Naive thymus-derived CD4-positive, alpha-beta T cell (primary cell): ENCODE data around the gene MORN5. TPM values are rescaled to one million over a fixed set of nuclear protein-coding genes. Genes with fewer than 3 reads are reported as not detected.

Experiments used
- ATAC-seq: fragments of 150-1000 bp; cut with Tn5 transposase; 2 replicates; pipeline ENCODE4 v1.10.0; 2021; ENCODE audit warnings: mild to moderate bottlenecking, moderate library complexity
- CTCF ChIA-PET: fragments of 350-600 bp; sonication (Branson Sonifier 250); formaldehyde crosslinking; loops from one replicate; lab custom pipeline; 2021; ENCODE audit warnings: antibody characterized with exemption; lab: Charles Lee
- POLR2A ChIA-PET: fragments of 350-600 bp; sonication (Branson Sonifier 250); formaldehyde crosslinking; loops from one replicate; lab custom pipeline; 2021; ENCODE audit warnings: antibody characterized with exemption, inconsistent platforms; lab: Charles Lee
- DNase-seq, 9 donors: peaks; one replicate each; pipeline versions ENCODE4 v3.0.0 to v3.0.0-alpha.2; 2020 to 2022; ENCODE audit warnings: mixed read lengths in 1 of 9
- H3K27ac ChIP-seq: one replicate; pipeline ENCODE4 v1.7.0; 2013; ENCODE audit warnings: mild to moderate bottlenecking, low read depth, low read length, moderate library complexity
- H3K27me3 ChIP-seq, 2 donors: one replicate each; pipeline ENCODE4 v1.7.0; 2013; ENCODE audit warnings: low read length in 2 of 2, mild to moderate bottlenecking in 2 of 2, moderate library complexity in 2 of 2; ENCODE audit not compliant: control insufficient read depth in 2 of 2, insufficient read depth in 2 of 2
- H3K36me3 ChIP-seq, 3 experiments: 1 replicate in 2 of 3; 2 replicates in 1 of 3; pipeline ENCODE4 v1.7.0; 2013; ENCODE audit warnings: low read length in 3 of 3, mild to moderate bottlenecking in 3 of 3, moderate library complexity in 1 of 3; ENCODE audit not compliant: insufficient read depth in 3 of 3, control insufficient read depth in 2 of 3
- H3K4me1 ChIP-seq, 2 donors: one replicate each; pipeline ENCODE4 v1.7.0; 2013; ENCODE audit warnings: low read length in 2 of 2, mild to moderate bottlenecking in 2 of 2, moderate library complexity in 1 of 2; ENCODE audit not compliant: control insufficient read depth in 2 of 2, insufficient read depth in 2 of 2
- H3K4me3 ChIP-seq: 2 replicates; pipeline ENCODE4 v1.7.0; 2013; ENCODE audit warnings: mild to moderate bottlenecking, low read length
- H3K9me3 ChIP-seq, 3 experiments: 1 replicate in 2 of 3; 2 replicates in 1 of 3; pipeline ENCODE4 v1.7.0; 2013; ENCODE audit warnings: low read length in 3 of 3; ENCODE audit not compliant: control insufficient read depth in 2 of 3
- H3K27ac Mint-ChIP-seq, 9 donors: one replicate each; pipeline ENCODE4 v1.8.0; 2020 to 2022; ENCODE audit warnings: mixed read lengths in 9 of 9, mild to moderate bottlenecking in 8 of 9, moderate library complexity in 5 of 9, inconsistent platforms in 2 of 9
- H3K27me3 Mint-ChIP-seq, 5 donors: one replicate each; pipeline ENCODE4 v1.8.0; 2021 to 2022; ENCODE audit warnings: mixed read lengths in 5 of 5, mild to moderate bottlenecking in 1 of 5
- H3K36me3 Mint-ChIP-seq, 5 donors: one replicate each; pipeline ENCODE4 v1.8.0; 2020 to 2022; ENCODE audit warnings: mixed read lengths in 5 of 5, mild to moderate bottlenecking in 3 of 5, inconsistent platforms in 1 of 5
- H3K4me1 Mint-ChIP-seq, 7 donors: one replicate each; pipeline ENCODE4 v1.8.0; 2020 to 2022; ENCODE audit warnings: mixed read lengths in 7 of 7, mild to moderate bottlenecking in 3 of 7, inconsistent platforms in 1 of 7
- H3K4me3 Mint-ChIP-seq, 10 donors: one replicate each; pipeline ENCODE4 v1.8.0; 2020 to 2022; ENCODE audit warnings: mild to moderate bottlenecking in 10 of 10, mixed read lengths in 10 of 10, moderate library complexity in 6 of 10, inconsistent platforms in 2 of 10
- H3K9me3 Mint-ChIP-seq, 11 donors: one replicate each; pipeline ENCODE4 v1.8.0; 2020 to 2022; ENCODE audit warnings: mixed read lengths in 11 of 11, mild to moderate bottlenecking in 4 of 11, inconsistent platforms in 1 of 11, moderate library complexity in 1 of 11
- intact Hi-C, 2 donors: fragments of 100-400 bp; cut with micrococcal nuclease; formaldehyde crosslinking; loops; one replicate each; pipeline ENCODE4 v1.15.1; 2023
- polyA plus RNA-seq, 2 donors: library from polyadenylated mRNA; unstranded; fragments of 300-500 nt; fragmentation: Illumina TruSeq; gene quantifications; one replicate each; pipeline ENCODE4 v1.2.3, GENCODE V29; 2021
- total RNA-seq, 6 experiments: library from RNA in 5 of 6; stranded (reverse) in 5 of 6; gene quantifications; 1 replicate in 5 of 6; 2 replicates in 1 of 6; pipeline ENCODE4 v1.2.3 and lab custom pipeline; 2021 to 2026

MORN5 gene
- total and polyA plus RNA-seq, 7 experiments from 2014 or later = not detected

- POLR2A ChIA-PET = no interaction called here
- Mint-ChIP-seq H3K4me1 (peaks cover 18 to 32% (median 24%) of the 10 kb centered on the region in 7 donors), H3K27me3 (peaks cover 76 to 95% (median 88%) of the 10 kb centered on the region in 5 donors), H3K4me3 (peak overlapping the region; percentile 36 to 80 (median 74)), H3K9me3 (peaks cover 0 to 5% (median 0%) of the 10 kb centered on the region in 11 donors), H3K36me3 (no peaks in the 10 kb centered on the region), H3K27ac (no peak overlapping the region)
- Histone ChIP-seq H3K27me3 (peaks cover 0 to 23% of the 10 kb centered on the region in 2 donors), H3K4me1 (peaks cover 0 to 11% of the 10 kb centered on the region in 2 donors), H3K36me3 (no peaks in the 10 kb centered on the region), H3K4me3 (no peak overlapping the region), H3K27ac (no peak overlapping the region), H3K9me3 (no peaks in the 10 kb centered on the region)
- CTCF ChIA-PET = no interaction called here
- peak; percentile 25 for ATAC-seq
- intact Hi-C loops = no loop called here
- DNase-seq = peak in 1 of 9 donors; percentile 26
Observed at GRCh38 chr9:122218935-122219855, 59.5 kb downstream of the MORN5 start.

GRCh38 chr9:122219856-122220672 lies 60.4 kb downstream of the MORN5 start:
- H3K36me3 ChIP-seq = no peaks in the 10 kb centered on the region
- no peak overlapping the region for H3K27ac Mint-ChIP-seq
- ChIA-PET CTCF (no interaction called here), POLR2A (no interaction called here)
- no peak for DNase-seq
- peaks cover 0 to 18% of the 10 kb centered on the region in 2 donors for H3K27me3 ChIP-seq
- peaks cover 0 to 11% of the 10 kb centered on the region in 2 donors for H3K4me1 ChIP-seq
- H3K36me3 Mint-ChIP-seq = peaks cover 0 to 5% (median 0%) of the 10 kb centered on the region in 5 donors
- no peak for ATAC-seq
- no peaks in the 10 kb centered on the region for H3K9me3 ChIP-seq
- no peak overlapping the region for H3K4me3 ChIP-seq
- H3K4me3 Mint-ChIP-seq = peak overlapping the region in 9 of 10 donors; percentile 25 to 80 (median 74)
- peaks cover 0 to 5% (median 0%) of the 10 kb centered on the region in 11 donors for H3K9me3 Mint-ChIP-seq
- H3K27me3 Mint-ChIP-seq = peaks cover 76 to 96% (median 88%) of the 10 kb centered on the region in 5 donors
- peaks cover 14 to 30% (median 21%) of the 10 kb centered on the region in 7 donors for H3K4me1 Mint-ChIP-seq
- no peak overlapping the region for H3K27ac ChIP-seq
- intact Hi-C loops = no loop called here

GRCh38 chr9:122220673-122221182 lies 61.0 kb downstream of the MORN5 start:
- H3K4me1 ChIP-seq = peaks cover 0 to 11% of the 10 kb centered on the region in 2 donors
- no peak overlapping the region for H3K27ac ChIP-seq
- peaks cover 0 to 5% (median 0%) of the 10 kb centered on the region in 11 donors for H3K9me3 Mint-ChIP-seq
- intact Hi-C loops = no loop called here
- peaks cover 0 to 18% of the 10 kb centered on the region in 2 donors for H3K27me3 ChIP-seq
- H3K4me3 ChIP-seq = no peak overlapping the region
- peaks cover 77 to 95% (median 83%) of the 10 kb centered on the region in 5 donors for H3K27me3 Mint-ChIP-seq
- DNase-seq (no peak), ATAC-seq (no peak)
- peak overlapping the region in 3 of 10 donors; percentile 44 to 78 (median 76) for H3K4me3 Mint-ChIP-seq
- no peaks in the 10 kb centered on the region for H3K9me3 ChIP-seq
- ChIA-PET POLR2A (no interaction called here), CTCF (no interaction called here)
- H3K36me3 Mint-ChIP-seq = peaks cover 0 to 5% (median 0%) of the 10 kb centered on the region in 5 donors
- no peak overlapping the region for H3K27ac Mint-ChIP-seq
- H3K36me3 ChIP-seq = no peaks in the 10 kb centered on the region
- H3K4me1 Mint-ChIP-seq = peaks cover 14 to 30% (median 21%) of the 10 kb centered on the region in 7 donors

- DNase-seq = no peak
- H3K9me3 Mint-ChIP-seq = peaks cover 0 to 4% (median 0%) of the 10 kb centered on the region in 11 donors
- no peak overlapping the region for H3K4me3 Mint-ChIP-seq
- CTCF ChIA-PET = no interaction called here
- Histone ChIP-seq H3K27me3 (peaks cover 0 to 18% of the 10 kb centered on the region in 2 donors), H3K4me1 (peaks cover 0 to 11% of the 10 kb centered on the region in 2 donors), H3K36me3 (no peaks in the 10 kb centered on the region), H3K9me3 (no peaks in the 10 kb centered on the region), H3K4me3 (no peak overlapping the region), H3K27ac (no peak overlapping the region)
- no peak for ATAC-seq
- peaks cover 14 to 31% (median 22%) of the 10 kb centered on the region in 7 donors for H3K4me1 Mint-ChIP-seq
- POLR2A ChIA-PET = no interaction called here
- peaks cover 0 to 5% (median 0%) of the 10 kb centered on the region in 5 donors for H3K36me3 Mint-ChIP-seq
- intact Hi-C loops = no loop called here
- peaks cover 76 to 95% (median 79%) of the 10 kb centered on the region in 5 donors for H3K27me3 Mint-ChIP-seq
- H3K27ac Mint-ChIP-seq = no peak overlapping the region
Observed at GRCh38 chr9:122221183-122221811, 61.6 kb downstream of the MORN5 start.

GRCh38 chr9:122222791-122223190 lies 63.1 kb downstream of the MORN5 start:
- no peak overlapping the region for H3K27ac ChIP-seq
- DNase-seq (no peak), ATAC-seq (no peak)
- Mint-ChIP-seq H3K9me3 (peaks cover 0 to 6% (median 0%) of the 10 kb centered on the region in 11 donors), H3K36me3 (peaks cover 0 to 5% (median 0%) of the 10 kb centered on the region in 5 donors), H3K4me3 (no peak overlapping the region), H3K27me3 (peaks cover 78 to 88% (median 80%) of the 10 kb centered on the region in 5 donors), H3K27ac (no peak overlapping the region), H3K4me1 (peaks cover 14 to 39% (median 26%) of the 10 kb centered on the region in 7 donors)
- H3K36me3 ChIP-seq = no peaks in the 10 kb centered on the region
- ChIA-PET POLR2A (no interaction called here), CTCF (no interaction called here)
- H3K9me3 ChIP-seq = no peaks in the 10 kb centered on the region
- intact Hi-C loops = no loop called here
- H3K4me3 ChIP-seq = no peak overlapping the region
- H3K4me1 ChIP-seq = peaks cover 0 to 11% of the 10 kb centered on the region in 2 donors
- H3K27me3 ChIP-seq = peaks cover 0 to 18% of the 10 kb centered on the region in 2 donors

- no peaks in the 10 kb centered on the region for H3K9me3 ChIP-seq
- Mint-ChIP-seq H3K4me3 (no peak overlapping the region), H3K4me1 (peaks cover 12 to 33% (median 22%) of the 10 kb centered on the region in 7 donors), H3K27ac (no peak overlapping the region), H3K36me3 (peaks cover 0 to 5% (median 0%) of the 10 kb centered on the region in 5 donors), H3K9me3 (peaks cover 0 to 5% (median 0%) of the 10 kb centered on the region in 11 donors), H3K27me3 (peaks cover 73 to 84% (median 74%) of the 10 kb centered on the region in 5 donors)
- peaks cover 0 to 16% of the 10 kb centered on the region in 2 donors for H3K27me3 ChIP-seq
- intact Hi-C loops = no loop called here
- CTCF ChIA-PET = no interaction called here
- no peak for DNase-seq
- no peak for ATAC-seq
- no peaks in the 10 kb centered on the region for H3K36me3 ChIP-seq
- peaks cover 0 to 10% of the 10 kb centered on the region in 2 donors for H3K4me1 ChIP-seq
- H3K27ac ChIP-seq = no peak overlapping the region
- no peak overlapping the region for H3K4me3 ChIP-seq
- POLR2A ChIA-PET = no interaction called here
Observed at GRCh38 chr9:122223435-122223834, 63.7 kb downstream of the MORN5 start.
